ENCODE measurements around the gene GOSR1. TPM values are rescaled to one million over a fixed set of nuclear protein-coding genes. Genes with fewer than 3 reads are reported as not detected.
"Not testable (repeated sequence)": the region's sequence is repeated elsewhere in the genome, so short reads cannot be mapped to it uniquely, and the experiment has no call there.

Gene GOSR1
- total RNA-seq, 1 experiment from 2014 or later, result 43.7 TPM

DNA sequence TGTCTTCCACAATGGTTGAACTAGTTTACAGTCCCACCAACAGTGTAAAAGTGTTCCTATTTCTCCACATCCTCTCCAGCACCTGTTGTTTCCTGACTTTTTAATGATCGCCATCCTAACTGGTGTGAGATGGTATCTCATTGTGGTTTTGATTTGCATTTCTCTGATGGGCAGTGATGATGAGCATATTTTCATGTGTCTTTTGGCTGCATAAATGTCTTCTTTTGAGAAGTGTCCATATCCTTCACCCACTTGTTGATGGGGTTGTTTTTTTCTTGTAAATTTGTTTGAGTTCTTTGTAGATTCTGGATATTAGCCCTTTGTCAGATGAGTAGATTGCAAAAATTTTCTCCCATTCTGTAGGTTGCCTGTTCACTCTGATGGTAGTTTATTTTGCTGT lies 84.6 kb downstream of the GOSR1 start:
- H3K79me2 ChIP-seq (ENCODE audit: low read depth); H3K4me3 ChIP-seq; H3F3A ChIP-seq (ENCODE audit: insufficient read depth, low read depth); DNase-seq; POLR2A ChIA-PET (ENCODE audit: unreplicated experiment); H3K9me3 ChIP-seq (ENCODE audit: insufficient read depth, low read depth); H3K4me1 ChIP-seq (replicated peaks; ENCODE audit: insufficient read depth); H3K9me2 ChIP-seq (ENCODE audit: insufficient read depth); CTCF ChIA-PET; intact Hi-C loops (cut with micrococcal nuclease; ENCODE audit: unreplicated experiment); H3K4me2 ChIP-seq; H2AFZ ChIP-seq; BruUV-seq (replicated peaks); H3K36me3 ChIP-seq (ENCODE audit: low read depth); H4K20me1 ChIP-seq (ENCODE audit: insufficient read depth); H3K27ac ChIP-seq: not testable (repeated sequence)
- H3K27me3 ChIP-seq (ENCODE audit: insufficient read depth, low read depth), result peaks cover 32% of the 10 kb centered on the region

DNA sequence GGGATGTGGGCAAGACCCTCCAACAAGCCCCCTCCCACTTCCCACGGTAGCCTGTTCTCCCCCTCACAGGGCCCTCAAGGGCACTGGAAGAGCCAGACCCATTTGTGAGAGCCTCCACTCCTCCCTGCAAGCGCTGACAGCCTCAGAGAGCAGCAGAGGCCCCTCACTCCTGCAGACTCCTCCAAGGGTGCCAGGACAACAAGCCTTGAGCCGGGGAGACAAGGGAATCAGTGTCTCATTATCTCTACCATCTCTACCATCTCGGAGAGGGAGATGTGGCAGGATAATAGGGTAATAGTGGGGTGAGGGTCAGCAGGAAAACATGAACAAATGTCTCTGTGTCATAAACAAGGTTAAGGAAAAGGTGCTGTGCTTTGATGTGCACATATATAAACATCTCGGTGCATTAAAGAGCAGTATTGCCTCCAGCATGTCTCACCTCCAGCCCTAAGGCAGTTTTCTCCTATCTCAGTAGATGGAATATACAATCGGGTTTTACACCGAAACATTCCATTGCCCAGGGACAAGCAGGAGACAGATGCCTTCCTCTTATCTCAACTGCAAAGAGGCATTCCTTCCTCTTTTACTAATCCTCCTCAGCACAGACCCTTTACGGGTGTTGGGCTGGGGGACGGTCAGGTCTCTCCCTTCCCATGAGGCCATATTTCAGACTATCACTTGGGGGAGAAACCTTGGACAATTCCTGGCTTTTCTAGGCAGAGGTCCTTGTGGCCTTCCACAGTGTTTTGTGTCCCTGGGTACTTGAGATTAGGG lies 86.1 kb downstream of the GOSR1 start:
- H3K36me3 ChIP-seq (ENCODE audit: low read depth); BruUV-seq (replicated peaks); H3K4me3 ChIP-seq; H3K9me2 ChIP-seq (ENCODE audit: insufficient read depth); H3K79me2 ChIP-seq (ENCODE audit: low read depth); intact Hi-C loops (cut with micrococcal nuclease; ENCODE audit: unreplicated experiment); POLR2A ChIA-PET (ENCODE audit: unreplicated experiment); H3K27ac ChIP-seq; CTCF ChIA-PET; DNase-seq; H2AFZ ChIP-seq; H3K4me1 ChIP-seq (replicated peaks; ENCODE audit: insufficient read depth); H4K20me1 ChIP-seq (ENCODE audit: insufficient read depth); H3K9me3 ChIP-seq (ENCODE audit: insufficient read depth, low read depth); H3K4me2 ChIP-seq; H3F3A ChIP-seq (ENCODE audit: insufficient read depth, low read depth): not testable (repeated sequence)
- H3K27me3 ChIP-seq (ENCODE audit: insufficient read depth, low read depth), result peaks cover 46% of the 10 kb centered on the region

DNA sequence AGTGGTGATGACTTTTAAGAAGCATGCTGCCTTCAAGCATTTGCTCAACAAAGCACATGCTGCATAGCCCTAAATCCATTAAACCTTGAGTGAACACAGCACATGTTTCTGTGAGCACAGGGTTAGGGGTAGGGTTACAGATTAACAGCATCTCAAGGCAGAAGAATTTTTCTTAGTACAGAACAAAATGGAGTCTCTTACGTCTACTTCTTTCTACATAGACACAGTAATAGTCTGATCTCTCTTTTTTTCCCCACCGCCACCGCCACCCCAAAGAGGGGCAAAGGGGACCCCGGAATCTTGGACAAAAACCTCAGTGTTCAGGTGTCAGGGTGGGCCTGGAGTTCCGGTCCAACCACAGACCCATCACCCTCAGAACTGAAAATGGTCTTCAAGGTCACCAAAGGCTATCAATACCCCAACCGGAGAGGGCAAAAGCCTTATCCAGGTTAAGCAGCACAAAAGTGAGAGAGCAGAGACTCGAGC lies 86.7 kb downstream of the GOSR1 start:
- H3K4me1 ChIP-seq (replicated peaks; ENCODE audit: insufficient read depth); H3K9me3 ChIP-seq (ENCODE audit: insufficient read depth, low read depth); BruUV-seq (replicated peaks); H3K4me2 ChIP-seq; POLR2A ChIA-PET (ENCODE audit: unreplicated experiment); DNase-seq; CTCF ChIA-PET; H4K20me1 ChIP-seq (ENCODE audit: insufficient read depth); H3K79me2 ChIP-seq (ENCODE audit: low read depth); H3K27ac ChIP-seq; H3K4me3 ChIP-seq; H3K36me3 ChIP-seq (ENCODE audit: low read depth); H3F3A ChIP-seq (ENCODE audit: insufficient read depth, low read depth); H3K9me2 ChIP-seq (ENCODE audit: insufficient read depth); intact Hi-C loops (cut with micrococcal nuclease; ENCODE audit: unreplicated experiment); H2AFZ ChIP-seq: not testable (repeated sequence)
- H3K27me3 ChIP-seq (ENCODE audit: insufficient read depth, low read depth), result peaks cover 47% of the 10 kb centered on the region

DNA sequence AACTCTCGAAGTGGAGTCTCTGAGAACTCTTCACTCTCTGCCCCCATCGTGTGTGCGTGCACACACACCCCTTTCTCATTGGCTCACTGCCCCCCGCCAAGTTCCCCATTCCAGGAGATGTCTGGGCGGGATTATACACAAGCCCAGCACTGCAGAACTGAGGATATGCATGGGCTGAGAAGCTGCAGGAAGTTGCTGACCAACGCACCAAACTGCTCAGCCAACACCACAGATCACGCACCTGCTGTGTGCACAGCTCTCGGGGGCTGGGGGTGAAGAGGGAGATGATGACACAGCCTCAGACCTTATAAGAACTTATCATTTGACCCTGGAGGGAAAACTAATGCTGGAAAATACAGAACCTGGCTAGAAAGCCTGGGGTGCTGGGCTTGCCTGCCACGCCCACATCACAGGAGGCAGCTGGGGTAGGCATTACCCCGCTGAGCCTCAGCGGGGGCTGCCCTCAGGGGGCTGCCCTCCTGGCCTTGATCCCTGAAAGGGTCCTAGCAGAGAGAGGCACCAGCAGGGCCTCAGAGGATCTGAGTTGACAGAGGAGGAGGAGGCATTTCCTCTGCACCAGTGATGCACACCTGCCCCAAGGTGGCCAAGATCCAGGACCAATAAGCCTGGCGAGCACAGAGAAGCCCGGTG lies 87.3 kb downstream of the GOSR1 start:
- H3K79me2 ChIP-seq (ENCODE audit: low read depth); BruUV-seq (replicated peaks); H3K9me3 ChIP-seq (ENCODE audit: insufficient read depth, low read depth); H3F3A ChIP-seq (ENCODE audit: insufficient read depth, low read depth); H3K4me2 ChIP-seq; H4K20me1 ChIP-seq (ENCODE audit: insufficient read depth); intact Hi-C loops (cut with micrococcal nuclease; ENCODE audit: unreplicated experiment); DNase-seq; POLR2A ChIA-PET (ENCODE audit: unreplicated experiment); CTCF ChIA-PET; H3K9me2 ChIP-seq (ENCODE audit: insufficient read depth); H3K4me1 ChIP-seq (replicated peaks; ENCODE audit: insufficient read depth); H3K4me3 ChIP-seq; H2AFZ ChIP-seq; H3K27ac ChIP-seq; H3K36me3 ChIP-seq (ENCODE audit: low read depth): not testable (repeated sequence)
- peaks cover 47% of the 10 kb centered on the region for H3K27me3 ChIP-seq (ENCODE audit: insufficient read depth, low read depth)
